Naive thymus-derived CD8-positive, alpha-beta T cell (primary cell): Measurements from ENCODE around the gene PRF1. TPM values are rescaled to one million over a fixed set of nuclear protein-coding genes. Genes with fewer than 3 reads are reported as not detected.

Source experiments
- ATAC-seq, 2 donors: fragments of 150-1000 bp; cut with Tn5 transposase in 1 of 2; sonication (Bioruptor Pico), chemical (Tn5 transposase) in 1 of 2; 1 replicate in 1 of 2; 2 replicates in 1 of 2; pipeline ENCODE4 v1.10.0; 2021; ENCODE audit warnings: mild to moderate bottlenecking in 2 of 2, moderate library complexity in 2 of 2
- POLR2A ChIA-PET: fragments of 350-600 bp; sonication (Branson Sonifier 250); formaldehyde crosslinking; loops from one replicate; lab custom pipeline; 2021; ENCODE audit warnings: antibody characterized with exemption; lab: Charles Lee
- DNase-seq, 10 donors: peaks; one replicate each; pipeline versions ENCODE4 v3.0.0 to v3.0.0-alpha.2; 2020 to 2022
- H3K27ac Mint-ChIP-seq, 10 donors: one replicate each; pipeline ENCODE4 v1.8.0; 2020 to 2022; ENCODE audit warnings: mild to moderate bottlenecking in 10 of 10, mixed read lengths in 10 of 10, moderate library complexity in 4 of 10, inconsistent platforms in 1 of 10
- H3K27me3 Mint-ChIP-seq, 5 donors: one replicate each; pipeline ENCODE4 v1.8.0; 2021 to 2022; ENCODE audit warnings: mixed read lengths in 5 of 5
- H3K36me3 Mint-ChIP-seq, 3 donors: one replicate each; pipeline ENCODE4 v1.8.0; 2020 to 2022; ENCODE audit warnings: mixed read lengths in 3 of 3, mild to moderate bottlenecking in 2 of 3, inconsistent platforms in 1 of 3
- H3K4me1 Mint-ChIP-seq, 4 donors: one replicate each; pipeline ENCODE4 v1.8.0; 2021 to 2022; ENCODE audit warnings: mixed read lengths in 4 of 4
- H3K4me3 Mint-ChIP-seq, 10 donors: one replicate each; pipeline ENCODE4 v1.8.0; 2020 to 2022; ENCODE audit warnings: mild to moderate bottlenecking in 10 of 10, mixed read lengths in 10 of 10, moderate library complexity in 6 of 10, inconsistent platforms in 1 of 10
- H3K9me3 Mint-ChIP-seq, 9 donors: one replicate each; pipeline ENCODE4 v1.8.0; 2020 to 2022; ENCODE audit warnings: mixed read lengths in 9 of 9, mild to moderate bottlenecking in 3 of 9, inconsistent platforms in 1 of 9, moderate library complexity in 1 of 9
- polyA plus RNA-seq, 3 donors: library from polyadenylated mRNA; unstranded; fragments of 300-500 nt; fragmentation: Illumina TruSeq; gene quantifications; one replicate each; pipeline ENCODE4 v1.2.3, GENCODE V29; 2021
- total RNA-seq, 8 experiments: library from RNA in 2 of 8; stranded (reverse) in 2 of 8; gene quantifications; one replicate each; pipeline ENCODE4 v1.2.3 and lab custom pipeline; 2021 to 2026

Gene PRF1
- total and polyA plus RNA-seq, 5 experiments from 2014 or later, result 14.7 to 435 (median 58.3) TPM

GRCh38 chr10:70561558-70561957 lies 41.0 kb downstream of the PRF1 start:
- ATAC-seq (no peak), DNase-seq (peak in 1 of 10 donors; percentile 54)
- no peaks in the 10 kb centered on the region for H3K36me3 Mint-ChIP-seq
- POLR2A ChIA-PET, result interaction anchor here (1.1 kb wide), 1 partner anchor 109 kb away, joined by 3 read pairs; no protein-coding TSS in a partner anchor
- H3K4me1 Mint-ChIP-seq, result peaks cover 21 to 45% (median 35%) of the 10 kb centered on the region in 4 donors
- no peaks in the 10 kb centered on the region for H3K9me3 Mint-ChIP-seq
- H3K4me3 Mint-ChIP-seq, result peak overlapping the region in 1 of 10 donors; percentile 3
- peak overlapping the region in 3 of 10 donors; percentile 37 to 73 (median 48) for H3K27ac Mint-ChIP-seq
- H3K27me3 Mint-ChIP-seq, result peaks cover 0 to 2% (median 0%) of the 10 kb centered on the region in 5 donors

- DNase-seq (no peak), ATAC-seq (no peak)
- no peak overlapping the region for H3K4me3 Mint-ChIP-seq
- peak overlapping the region in 3 of 10 donors; percentile 29 to 67 (median 31) for H3K27ac Mint-ChIP-seq
- H3K27me3 Mint-ChIP-seq, result peaks cover 0 to 2% (median 0%) of the 10 kb centered on the region in 5 donors
- H3K9me3 Mint-ChIP-seq, result no peaks in the 10 kb centered on the region
- H3K36me3 Mint-ChIP-seq, result no peaks in the 10 kb centered on the region
- H3K4me1 Mint-ChIP-seq, result peaks cover 21 to 45% (median 35%) of the 10 kb centered on the region in 4 donors
- POLR2A ChIA-PET, result interaction anchor here (1.1 kb wide), 1 partner anchor 109 kb away, joined by 3 read pairs; no protein-coding TSS in a partner anchor
Measured at GRCh38 chr10:70561070-70561469, 41.5 kb downstream of the PRF1 start.

DNA sequence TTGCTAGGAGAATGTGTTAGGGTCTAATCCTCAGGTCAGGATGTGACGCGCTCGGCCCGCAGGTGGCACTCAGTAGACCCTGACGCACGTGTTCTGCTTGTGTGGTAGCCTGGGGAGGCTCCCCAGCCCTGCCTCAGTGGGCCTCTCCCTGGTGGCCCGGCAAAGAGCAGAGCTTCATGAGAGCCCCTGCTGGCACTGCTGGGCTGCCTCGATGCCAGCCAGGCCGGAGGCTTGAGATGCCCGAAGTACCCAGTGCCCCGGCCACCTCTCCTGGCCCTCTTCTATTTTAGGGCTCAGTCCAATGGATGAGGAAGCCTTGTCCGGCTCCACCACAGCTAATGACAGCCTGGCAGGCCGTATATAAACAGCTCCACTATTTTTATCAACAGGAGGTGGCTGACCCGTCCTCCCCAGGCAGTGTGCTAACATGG lies 42.0 kb downstream of the PRF1 start:
- Mint-ChIP-seq H3K4me3 (no peak overlapping the region), H3K9me3 (no peaks in the 10 kb centered on the region), H3K36me3 (no peaks in the 10 kb centered on the region)

GRCh38 chr10:70559861-70560260 lies 42.7 kb downstream of the PRF1 start:
- DNase-seq (peak in 1 of 10 donors; percentile 46), ATAC-seq (no peak)
- Mint-ChIP-seq H3K4me1 (peaks cover 17 to 35% (median 30%) of the 10 kb centered on the region in 4 donors), H3K4me3 (peak overlapping the region in 6 of 10 donors; percentile 80 to 91 (median 87)), H3K9me3 (no peaks in the 10 kb centered on the region), H3K27ac (peak overlapping the region in 6 of 10 donors; percentile 31 to 88 (median 61)), H3K27me3 (peaks cover 0 to 2% (median 0%) of the 10 kb centered on the region in 5 donors), H3K36me3 (no peaks in the 10 kb centered on the region)
- POLR2A ChIA-PET, result interaction anchor here (1.0 kb wide), 1 partner anchor 17 kb away, joined by 3 read pairs; no protein-coding TSS in a partner anchor

More for the DNA sequence above, 42.0 kb downstream of the PRF1 start:
- H3K4me1 Mint-ChIP-seq, result peaks cover 20 to 41% (median 33%) of the 10 kb centered on the region in 4 donors
- POLR2A ChIA-PET, result interaction anchor here (1.0 kb wide), 1 partner anchor 16 kb away, joined by 3 read pairs; no protein-coding TSS in a partner anchor
- peak in 1 of 10 donors; percentile 56 for DNase-seq
- peaks cover 0 to 2% (median 0%) of the 10 kb centered on the region in 5 donors for H3K27me3 Mint-ChIP-seq
- H3K27ac Mint-ChIP-seq, result peak overlapping the region in 1 of 10 donors; percentile 29
- no peak for ATAC-seq

DNA sequence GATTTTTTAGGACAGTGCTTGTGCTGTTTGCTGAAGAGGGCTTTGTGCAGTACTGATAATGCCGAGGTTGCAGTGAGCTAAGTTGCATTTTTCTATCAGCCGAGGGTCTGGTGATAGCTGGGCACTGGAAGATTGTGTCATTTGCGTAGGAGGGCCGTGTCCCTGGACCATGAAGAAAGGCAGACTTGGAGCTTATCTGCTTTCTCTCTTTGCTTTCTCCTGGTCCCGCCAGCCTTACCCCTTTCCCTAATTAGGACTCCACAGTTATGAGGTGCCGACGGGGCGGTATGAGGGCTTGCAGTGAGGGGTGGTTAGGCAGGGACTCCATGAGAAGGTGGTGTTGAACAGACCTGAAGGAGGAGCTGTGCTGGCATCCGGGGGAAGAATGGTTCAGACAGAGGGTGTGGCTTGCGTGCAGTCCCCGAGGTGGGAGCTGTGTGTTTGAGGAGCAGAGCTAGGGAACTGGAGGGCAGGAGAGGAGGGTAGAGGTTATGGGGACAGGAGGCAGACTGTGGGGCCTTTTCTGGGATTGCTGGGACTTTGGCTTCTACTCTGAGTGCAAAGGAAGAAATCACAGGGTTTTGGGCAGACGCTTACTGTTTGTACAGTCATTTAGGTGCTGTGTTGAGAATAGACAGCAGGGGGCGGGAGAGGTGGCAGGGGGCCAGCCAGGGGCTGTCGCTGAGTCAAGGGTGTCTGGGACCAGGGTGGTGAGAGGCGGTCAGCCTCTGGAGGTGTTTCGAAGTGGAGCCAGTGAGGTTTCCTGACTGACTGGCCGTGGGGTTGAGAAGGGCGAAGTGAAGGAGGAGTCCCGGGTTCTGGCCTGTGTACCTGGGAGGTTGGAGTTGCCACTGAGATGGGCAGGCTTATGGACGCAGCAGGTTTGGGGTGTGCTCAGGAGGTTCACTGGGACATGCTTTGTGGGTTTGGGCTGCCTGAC lies 43.4 kb downstream of the PRF1 start:
- POLR2A ChIA-PET, result interaction anchor here (0.9 kb wide), 1 partner anchor 19 kb away, joined by 3 read pairs; no protein-coding TSS in a partner anchor

DNA sequence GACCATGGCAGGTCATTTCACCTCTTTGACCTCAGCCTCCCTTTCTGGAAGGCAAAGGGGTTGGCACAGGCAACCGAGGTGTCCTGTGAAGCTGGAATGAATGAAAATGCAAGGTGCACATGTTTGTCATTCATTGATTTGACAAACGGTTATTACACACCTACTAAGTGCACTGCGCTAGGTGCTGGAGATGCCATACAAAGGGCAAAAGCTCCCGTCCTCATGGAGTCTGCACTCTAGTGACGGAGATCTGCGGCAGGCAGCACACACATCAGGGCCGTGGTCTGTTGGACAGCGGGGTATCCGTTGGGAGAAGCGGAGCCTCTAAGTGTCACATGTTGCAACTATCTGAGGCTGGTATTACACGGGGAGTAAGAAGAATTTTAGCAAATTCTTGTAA lies 44.2 kb downstream of the PRF1 start:
- no peak for ATAC-seq
- H3K27ac Mint-ChIP-seq, result peak overlapping the region in 4 of 10 donors; percentile 25 to 88 (median 58)

More for the DNA sequence above, 43.4 kb downstream of the PRF1 start:
- Mint-ChIP-seq H3K4me1 (peaks cover 17 to 34% (median 28%) of the 10 kb centered on the region in 4 donors), H3K36me3 (no peaks in the 10 kb centered on the region), H3K9me3 (no peaks in the 10 kb centered on the region), H3K27me3 (peaks cover 0 to 2% (median 0%) of the 10 kb centered on the region in 5 donors), H3K4me3 (peak overlapping the region; percentile 80 to 91 (median 85)), H3K27ac (peak overlapping the region; percentile 36 to 91 (median 77))
- DNase-seq (peak; percentile 39 to 84 (median 69)), ATAC-seq (peak; percentile 97 to 98)

DNA sequence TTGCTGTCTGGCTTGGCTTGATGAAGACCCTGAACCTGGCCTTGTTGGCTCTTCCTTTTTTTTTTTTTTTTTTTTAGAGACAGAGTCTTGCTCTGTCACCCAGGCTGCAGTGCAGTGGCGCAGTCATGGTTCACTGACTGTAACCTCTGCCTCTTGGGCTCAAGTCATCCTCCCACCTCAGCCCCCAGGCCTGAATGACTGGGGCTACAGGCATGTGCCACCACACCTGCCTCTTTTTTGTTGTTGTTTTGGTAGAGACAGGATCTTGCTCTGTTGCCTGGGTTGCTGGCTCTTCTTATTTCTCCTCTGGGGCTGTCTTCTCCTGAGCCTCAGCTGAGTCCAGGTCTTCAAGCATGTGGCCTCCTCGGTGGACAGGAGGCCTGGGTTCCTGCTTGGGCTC lies 44.7 kb downstream of the PRF1 start:
- Mint-ChIP-seq H3K4me3 (peak overlapping the region in 1 of 10 donors; percentile 82), H3K4me1 (peaks cover 12 to 27% (median 22%) of the 10 kb centered on the region in 4 donors), H3K9me3 (no peaks in the 10 kb centered on the region), H3K36me3 (no peaks in the 10 kb centered on the region), H3K27me3 (no peaks in the 10 kb centered on the region), H3K27ac (no peak overlapping the region)
- DNase-seq (no peak), ATAC-seq (no peak)
- POLR2A ChIA-PET, result no interaction called here

More for the DNA sequence above, 44.2 kb downstream of the PRF1 start:
- DNase-seq, result no peak
- Mint-ChIP-seq H3K4me3 (peak overlapping the region in 6 of 10 donors; percentile 15 to 86 (median 72)), H3K4me1 (peaks cover 15 to 30% (median 26%) of the 10 kb centered on the region in 4 donors), H3K9me3 (no peaks in the 10 kb centered on the region), H3K27me3 (peaks cover 0 to 2% (median 0%) of the 10 kb centered on the region in 5 donors), H3K36me3 (no peaks in the 10 kb centered on the region)
- POLR2A ChIA-PET, result no interaction called here

- Mint-ChIP-seq H3K4me3 (no peak overlapping the region), H3K27ac (peak overlapping the region in 1 of 10 donors; percentile 33), H3K36me3 (peaks cover 0 to 2% (median 0%) of the 10 kb centered on the region in 3 donors), H3K27me3 (no peaks in the 10 kb centered on the region), H3K4me1 (peaks cover 11 to 27% (median 22%) of the 10 kb centered on the region in 4 donors), H3K9me3 (no peaks in the 10 kb centered on the region)
- POLR2A ChIA-PET, result no interaction called here
- DNase-seq (peak in 1 of 10 donors; percentile 58), ATAC-seq (no peak)
Measured at GRCh38 chr10:70557086-70557845, 45.3 kb downstream of the PRF1 start.

DNA sequence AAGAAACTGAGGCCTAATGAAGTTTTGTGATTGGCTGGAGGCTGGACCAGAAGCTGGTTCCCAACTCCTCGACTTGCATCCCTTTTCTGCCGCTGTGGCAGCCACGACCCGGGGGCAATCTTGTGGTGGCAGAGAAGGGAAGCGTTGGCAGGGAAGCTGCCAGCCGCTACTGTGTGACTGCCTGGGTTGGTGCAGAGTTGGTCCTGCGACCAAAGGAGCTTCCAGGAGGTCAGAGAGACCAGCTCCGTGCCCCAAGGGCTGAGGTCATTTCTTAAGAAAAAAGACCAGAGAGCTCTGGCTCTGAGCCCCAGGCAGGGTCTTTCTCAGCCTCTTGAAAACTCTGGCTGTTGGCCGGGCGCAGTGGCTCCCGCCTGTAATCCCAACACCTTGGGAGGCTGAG lies 47.2 kb downstream of the PRF1 start:
- POLR2A ChIA-PET, result no interaction called here
- H3K4me1 Mint-ChIP-seq, result peaks cover 11 to 20% (median 15%) of the 10 kb centered on the region in 4 donors
- H3K27me3 Mint-ChIP-seq, result no peaks in the 10 kb centered on the region
- H3K9me3 Mint-ChIP-seq, result no peaks in the 10 kb centered on the region
- H3K36me3 Mint-ChIP-seq, result peaks cover 0 to 2% (median 0%) of the 10 kb centered on the region in 3 donors
- DNase-seq, result no peak
- no peak for ATAC-seq
- H3K27ac Mint-ChIP-seq, result no peak overlapping the region
- H3K4me3 Mint-ChIP-seq, result no peak overlapping the region

DNA sequence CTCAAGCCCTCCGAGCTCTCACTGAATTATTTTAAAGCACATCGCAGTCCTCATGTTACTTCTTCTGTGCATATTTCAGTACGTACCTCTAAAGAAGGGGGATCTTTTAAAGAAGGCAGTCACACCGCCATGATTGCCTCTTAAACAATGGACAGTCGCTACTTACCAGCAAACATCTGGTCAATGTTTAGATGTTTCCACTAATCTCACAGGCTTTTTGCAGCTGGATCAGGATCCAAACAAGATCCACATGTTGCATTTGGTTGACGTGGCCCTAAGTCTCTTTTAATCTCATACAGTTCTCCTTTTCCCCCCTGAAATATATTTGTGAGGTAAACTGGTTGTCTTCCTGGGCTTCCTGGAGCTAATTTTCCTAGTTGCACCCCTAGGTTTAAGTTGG lies 50.0 kb downstream of the PRF1 start:
- no peak overlapping the region for H3K4me3 Mint-ChIP-seq

DNA sequence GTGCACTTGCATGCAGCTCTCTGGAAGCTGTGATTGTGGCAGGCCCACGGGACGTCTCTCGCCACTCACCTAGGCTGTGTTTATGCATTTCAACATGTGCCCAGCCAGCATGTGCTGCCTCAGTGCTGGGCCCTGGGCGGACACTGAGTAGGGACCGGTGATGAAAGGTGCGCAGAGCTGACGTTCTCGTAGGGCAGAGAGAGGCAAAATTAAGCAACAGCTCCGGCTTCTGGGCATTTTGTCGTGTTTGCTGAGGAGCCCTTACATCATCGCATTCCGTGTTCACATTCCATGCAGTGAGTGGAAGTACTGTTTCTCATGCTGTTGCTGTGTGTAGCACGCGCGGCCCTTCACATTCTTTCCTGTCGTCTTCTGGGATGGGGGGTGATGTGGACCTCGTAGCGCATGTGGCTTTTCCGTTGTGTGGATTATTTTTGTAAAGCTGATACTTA lies 50.5 kb downstream of the PRF1 start:
- Mint-ChIP-seq H3K9me3 (no peaks in the 10 kb centered on the region), H3K36me3 (peaks cover 0 to 2% (median 0%) of the 10 kb centered on the region in 3 donors)

More for the DNA sequence above, 50.0 kb downstream of the PRF1 start:
- no peaks in the 10 kb centered on the region for H3K9me3 Mint-ChIP-seq
- POLR2A ChIA-PET, result no interaction called here
- H3K36me3 Mint-ChIP-seq, result peaks cover 0 to 2% (median 0%) of the 10 kb centered on the region in 3 donors
- H3K27ac Mint-ChIP-seq, result no peak overlapping the region
- no peaks in the 10 kb centered on the region for H3K27me3 Mint-ChIP-seq
- H3K4me1 Mint-ChIP-seq, result peaks cover 0 to 6% (median under 1%) of the 10 kb centered on the region in 4 donors
- no peak for DNase-seq
- ATAC-seq, result no peak

GRCh38 chr10:70551466-70551865 lies 51.1 kb downstream of the PRF1 start:
- Mint-ChIP-seq H3K9me3 (no peaks in the 10 kb centered on the region), H3K27ac (no peak overlapping the region), H3K4me1 (peaks cover 0 to 6% (median under 1%) of the 10 kb centered on the region in 4 donors), H3K27me3 (no peaks in the 10 kb centered on the region), H3K36me3 (peaks cover 0 to 2% (median 0%) of the 10 kb centered on the region in 3 donors), H3K4me3 (no peak overlapping the region)
- DNase-seq (no peak), ATAC-seq (no peak)
- POLR2A ChIA-PET, result no interaction called here

More for the DNA sequence above, 50.5 kb downstream of the PRF1 start:
- no peak overlapping the region for H3K27ac Mint-ChIP-seq
- H3K4me3 Mint-ChIP-seq, result no peak overlapping the region
- DNase-seq (no peak), ATAC-seq (no peak)
- no peaks in the 10 kb centered on the region for H3K27me3 Mint-ChIP-seq
- peaks cover 0 to 6% (median under 1%) of the 10 kb centered on the region in 4 donors for H3K4me1 Mint-ChIP-seq
- POLR2A ChIA-PET, result no interaction called here
